Upper lobe of left lung (tissue), 4 donors: ENCODE data around the gene TAF6.

ENCODE experiments used
- CTCF ChIP-seq, 6 experiments: fragments of 450-650 bp in 4 of 6; fragments of 200-600 bp in 2 of 6; sonication (generic) in 2 of 6; IDR thresholded peaks; one replicate each; pipeline ENCODE4 v1.5.1; 2016 to 2019; ENCODE audit warnings: antibody characterized with exemption in 6 of 6
- EP300 ChIP-seq, 4 donors: sonication (generic); formaldehyde crosslinking; IDR thresholded peaks; one replicate each; pipeline ENCODE4 v1.5.1; 2017; ENCODE audit warnings: antibody characterized with exemption in 4 of 4, control low read depth in 2 of 4
- POLR2A ChIP-seq, 4 donors: fragments of 450-650 bp; IDR thresholded peaks; one replicate each; pipeline ENCODE4 v1.5.1; 2016 to 2017; ENCODE audit warnings: antibody characterized with exemption in 4 of 4, mild to moderate bottlenecking in 2 of 4

- TF ChIP-seq CTCF (IDR thresholded peaks at IDR 0.05) (no peak), POLR2A (IDR thresholded peaks at IDR 0.05) (no peak), EP300 (IDR thresholded peaks at IDR 0.05) (no peak)
Observed at GRCh38 chr7:100074841-100075240, 44.3 kb downstream of the TAF6 start.
